Dermis blood vessel endothelial cell (primary cell): ENCODE data around the gene LRRC15. TPM values are rescaled to one million over a fixed set of nuclear protein-coding genes. Genes with fewer than 3 reads are reported as not detected.

Source experiments
- DNase-seq: peaks from one replicate; pipeline ENCODE4 v3.0.0; 2010
- total RNA-seq: library from RNA; depleted of rRNA; stranded (reverse); fragments of >200 nt; gene quantifications from 2 replicates; pipeline ENCODE4 v1.2.3, GENCODE V29; 2014

LRRC15 gene
- total RNA-seq, 1 donor from 2014 or later: 0.51 TPM

GRCh38 chr3:194360568-194360967, 9.0 kb downstream of the LRRC15 start:
- no peak for DNase-seq

- no peak for DNase-seq
Measured at GRCh38 chr3:194357681-194358080, 11.9 kb downstream of the LRRC15 start.

GRCh38 chr3:194355379-194355778, 14.2 kb downstream of the LRRC15 start:
- no peak for DNase-seq

- no peak for DNase-seq
Measured at GRCh38 chr3:194354315-194354714, 15.2 kb downstream of the LRRC15 start.

GRCh38 chr3:194352667-194353246, 16.8 kb downstream of the LRRC15 start:
- DNase-seq: no peak

- DNase-seq: no peak
Measured at GRCh38 chr3:194351952-194352536, 17.5 kb downstream of the LRRC15 start.

- no peak for DNase-seq
Measured at GRCh38 chr3:194351080-194351672, 18.4 kb downstream of the LRRC15 start, which contains the start of gene CPN2. Gene CPN2 (minus strand): TSS chr3:194351328. CDS start chr3:194342702, 8,626 bp downstream.

- no peak for DNase-seq
Measured at GRCh38 chr3:194350726-194351071, 18.8 kb downstream of the LRRC15 start.

GRCh38 chr3:194348354-194348753, 21.2 kb downstream of the LRRC15 start:
- no peak for DNase-seq

- DNase-seq: no peak
Measured at GRCh38 chr3:194346621-194347020, 22.9 kb downstream of the LRRC15 start.

- no peak for DNase-seq
Measured at GRCh38 chr3:194346035-194346434, 23.5 kb downstream of the LRRC15 start.

GRCh38 chr3:194344012-194344411, 25.5 kb downstream of the LRRC15 start:
- peak; percentile 83 for DNase-seq

GRCh38 chr3:194343561-194343893, 26.0 kb downstream of the LRRC15 start:
- no peak for DNase-seq

- DNase-seq: no peak
Measured at GRCh38 chr3:194342861-194343560, 26.5 kb downstream of the LRRC15 start.

GRCh38 chr3:194340757-194341400, 28.7 kb downstream of the LRRC15 start:
- no peak for DNase-seq

GRCh38 chr3:194339840-194340239, 29.7 kb downstream of the LRRC15 start:
- DNase-seq: no peak

- DNase-seq: no peak
Measured at GRCh38 chr3:194339356-194339755, 30.2 kb downstream of the LRRC15 start.

GRCh38 chr3:194337965-194338753, 31.4 kb downstream of the LRRC15 start:
- no peak for DNase-seq

- DNase-seq: no peak
Measured at GRCh38 chr3:194336601-194337355, 32.8 kb downstream of the LRRC15 start.

GRCh38 chr3:194333981-194334320, 35.6 kb downstream of the LRRC15 start:
- DNase-seq: no peak

GRCh38 chr3:194333212-194333980, 36.1 kb downstream of the LRRC15 start:
- peak; percentile 89 for DNase-seq
